Sigmoid colon (tissue), 4 donors: Measurements from ENCODE around the gene GET3.

Experiments used
- EP300 ChIP-seq, 4 donors: sonication (generic); formaldehyde crosslinking; IDR thresholded peaks; one replicate each; pipeline ENCODE4 v1.6.1; 2017; ENCODE audit warnings: antibody characterized with exemption in 4 of 4
- POLR2A ChIP-seq, 2 donors: fragments of 450-650 bp; IDR thresholded peaks; one replicate each; pipeline ENCODE4 v1.6.1; 2016; ENCODE audit warnings: antibody characterized with exemption in 2 of 2, mild to moderate bottlenecking in 2 of 2, moderate library complexity in 2 of 2
- POLR2AphosphoS5 ChIP-seq, 4 donors: sonication (generic); formaldehyde crosslinking; IDR thresholded peaks; one replicate each; pipeline ENCODE4 v1.6.1; 2017; ENCODE audit warnings: antibody characterized with exemption in 4 of 4
- TF ChIP-seq, protein P1 (sequence below), 4 experiments: fragments of 450-650 bp in 3 of 4; fragments of 200-600 bp in 1 of 4; IDR thresholded peaks; one replicate each; pipeline ENCODE4 v1.5.1; 2016 to 2019; ENCODE audit warnings: antibody characterized with exemption in 4 of 4, mild to moderate bottlenecking in 3 of 4, moderate library complexity in 2 of 4

DNA sequence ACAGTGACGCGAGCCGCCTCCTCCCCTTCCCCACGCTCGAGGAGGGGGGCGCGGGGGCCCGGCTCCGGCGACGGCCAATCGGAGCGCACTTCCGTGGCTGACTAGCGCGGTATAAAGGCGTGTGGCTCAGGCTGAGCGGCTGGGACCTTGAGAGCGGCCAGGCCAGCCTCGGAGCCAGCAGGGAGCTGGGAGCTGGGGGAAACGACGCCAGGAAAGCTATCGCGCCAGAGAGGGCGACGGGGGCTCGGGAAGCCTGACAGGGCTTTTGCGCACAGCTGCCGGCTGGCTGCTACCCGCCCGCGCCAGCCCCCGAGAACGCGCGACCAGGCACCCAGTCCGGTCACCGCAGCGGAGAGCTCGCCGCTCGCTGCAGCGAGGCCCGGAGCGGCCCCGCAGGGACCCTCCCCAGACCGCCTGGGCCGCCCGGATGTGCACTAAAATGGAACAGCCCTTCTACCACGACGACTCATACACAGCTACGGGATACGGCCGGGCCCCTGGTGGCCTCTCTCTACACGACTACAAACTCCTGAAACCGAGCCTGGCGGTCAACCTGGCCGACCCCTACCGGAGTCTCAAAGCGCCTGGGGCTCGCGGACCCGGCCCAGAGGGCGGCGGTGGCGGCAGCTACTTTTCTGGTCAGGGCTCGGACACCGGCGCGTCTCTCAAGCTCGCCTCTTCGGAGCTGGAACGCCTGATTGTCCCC, 54.2 kb downstream of the GET3 start, which contains the start of gene JUNB:
- TF ChIP-seq POLR2A (IDR thresholded peaks at IDR 0.05) (peak; percentile 100), POLR2AphosphoS5 (IDR thresholded peaks at IDR 0.05) (peak; percentile 100), EP300 (IDR thresholded peaks at IDR 0.05) (peak in 3 of 4 donors; percentile 73 to 98 (median 96))
- TF ChIP-seq, protein P1, sequence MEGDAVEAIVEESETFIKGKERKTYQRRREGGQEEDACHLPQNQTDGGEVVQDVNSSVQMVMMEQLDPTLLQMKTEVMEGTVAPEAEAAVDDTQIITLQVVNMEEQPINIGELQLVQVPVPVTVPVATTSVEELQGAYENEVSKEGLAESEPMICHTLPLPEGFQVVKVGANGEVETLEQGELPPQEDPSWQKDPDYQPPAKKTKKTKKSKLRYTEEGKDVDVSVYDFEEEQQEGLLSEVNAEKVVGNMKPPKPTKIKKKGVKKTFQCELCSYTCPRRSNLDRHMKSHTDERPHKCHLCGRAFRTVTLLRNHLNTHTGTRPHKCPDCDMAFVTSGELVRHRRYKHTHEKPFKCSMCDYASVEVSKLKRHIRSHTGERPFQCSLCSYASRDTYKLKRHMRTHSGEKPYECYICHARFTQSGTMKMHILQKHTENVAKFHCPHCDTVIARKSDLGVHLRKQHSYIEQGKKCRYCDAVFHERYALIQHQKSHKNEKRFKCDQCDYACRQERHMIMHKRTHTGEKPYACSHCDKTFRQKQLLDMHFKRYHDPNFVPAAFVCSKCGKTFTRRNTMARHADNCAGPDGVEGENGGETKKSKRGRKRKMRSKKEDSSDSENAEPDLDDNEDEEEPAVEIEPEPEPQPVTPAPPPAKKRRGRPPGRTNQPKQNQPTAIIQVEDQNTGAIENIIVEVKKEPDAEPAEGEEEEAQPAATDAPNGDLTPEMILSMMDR (IDR thresholded peaks at IDR 0.05): no peak
